Islet precursor cell (in vitro differentiated cells): ENCODE results near the gene RBFOX1.
A peak's percentile ranks its signal among the peaks of the same experiment; 100 is the strongest.

Source experiments
- DNase-seq: peaks from one replicate; pipeline ENCODE4 v3.0.0-alpha.2; 2018

Gene RBFOX1

DNA sequence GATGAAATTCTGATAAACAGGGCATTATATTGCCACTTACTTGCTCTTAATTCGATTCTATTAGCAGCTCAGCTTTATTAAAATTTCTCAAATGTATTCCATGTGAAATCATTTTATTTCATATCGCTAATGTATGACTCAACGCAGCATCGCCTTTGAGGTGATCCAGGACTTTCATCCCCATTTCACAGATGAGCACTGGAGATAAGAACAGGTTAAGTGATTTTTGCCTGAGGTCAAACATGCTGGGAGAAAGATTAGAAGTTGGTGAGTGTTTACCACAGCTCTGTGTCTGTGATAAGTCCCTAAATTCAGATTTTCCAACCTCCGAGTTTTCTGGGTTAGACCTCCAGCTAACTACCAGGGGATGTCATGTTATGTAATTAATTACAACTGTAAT, 43.6 kb downstream of the RBFOX1 start:
- no peak for DNase-seq

DNA sequence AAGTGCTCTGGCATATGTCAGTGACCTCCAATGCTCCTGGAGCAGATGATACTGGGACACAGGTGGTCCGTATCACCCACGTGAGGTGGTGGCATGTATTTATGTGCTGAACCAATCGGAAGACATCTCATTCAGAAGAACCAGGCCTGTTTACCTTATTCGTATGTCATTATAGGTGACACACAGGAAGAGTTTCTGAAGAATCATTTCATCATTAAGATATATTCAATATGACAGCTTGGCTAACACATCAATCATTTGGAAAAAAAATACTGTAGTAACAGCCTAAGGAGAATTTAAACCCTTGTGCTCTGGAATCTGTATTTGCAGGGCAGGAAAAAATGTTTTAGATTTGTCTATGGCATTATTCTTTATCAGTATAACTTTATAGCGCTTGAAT, 44.6 kb downstream of the RBFOX1 start:
- DNase-seq: no peak

DNA sequence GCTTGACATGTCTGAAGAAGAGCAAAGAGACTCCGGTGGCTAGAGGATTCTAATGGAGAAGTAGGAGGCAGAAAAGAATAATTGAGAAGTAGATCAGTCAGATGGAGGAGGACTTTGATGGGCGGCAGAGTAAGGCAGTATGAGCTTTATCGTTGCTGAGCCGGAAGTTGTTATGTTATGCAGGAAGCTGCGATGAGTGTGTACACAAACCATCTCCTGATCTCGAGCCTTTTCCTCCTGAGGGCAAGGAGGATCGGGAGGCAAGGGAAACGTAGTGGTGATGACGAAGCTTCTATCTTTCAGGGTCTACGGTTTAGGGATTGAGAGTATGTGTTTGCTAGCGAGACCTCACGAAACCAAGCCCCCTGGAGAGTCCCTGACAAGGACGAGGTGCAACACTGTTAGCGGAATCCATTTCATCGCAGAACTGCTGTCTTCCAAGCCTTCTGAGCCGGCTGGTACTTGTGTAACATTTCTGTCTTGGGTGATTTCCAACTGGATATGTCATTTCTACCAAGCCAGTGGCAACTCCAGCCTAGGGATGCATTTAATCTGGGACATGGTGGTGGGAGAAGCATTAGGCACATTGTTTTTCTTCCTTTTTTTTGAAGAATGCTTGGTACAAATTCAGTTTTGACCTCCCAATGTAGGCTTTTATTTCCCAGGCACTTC, 45.5 kb downstream of the RBFOX1 start:
- no peak for DNase-seq

DNA sequence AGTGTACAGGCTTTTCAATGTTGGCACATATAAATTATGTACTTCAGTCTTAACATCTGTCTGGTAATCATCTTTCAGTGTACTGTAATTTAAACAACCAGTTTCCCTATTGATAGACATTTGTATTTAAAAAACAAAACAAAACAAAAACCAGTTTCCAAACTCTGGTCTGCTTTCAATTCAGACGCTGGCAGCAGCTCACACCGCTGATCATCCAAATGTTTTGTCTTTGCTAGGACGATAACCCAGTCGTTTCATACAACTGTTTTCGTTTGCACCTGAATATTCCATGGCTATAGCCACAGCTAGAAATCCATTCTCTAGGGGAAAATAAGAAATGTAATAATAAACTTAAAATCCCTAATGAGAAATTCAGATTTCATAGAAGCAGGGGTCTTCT, 47.8 kb downstream of the RBFOX1 start:
- DNase-seq: no peak

DNA sequence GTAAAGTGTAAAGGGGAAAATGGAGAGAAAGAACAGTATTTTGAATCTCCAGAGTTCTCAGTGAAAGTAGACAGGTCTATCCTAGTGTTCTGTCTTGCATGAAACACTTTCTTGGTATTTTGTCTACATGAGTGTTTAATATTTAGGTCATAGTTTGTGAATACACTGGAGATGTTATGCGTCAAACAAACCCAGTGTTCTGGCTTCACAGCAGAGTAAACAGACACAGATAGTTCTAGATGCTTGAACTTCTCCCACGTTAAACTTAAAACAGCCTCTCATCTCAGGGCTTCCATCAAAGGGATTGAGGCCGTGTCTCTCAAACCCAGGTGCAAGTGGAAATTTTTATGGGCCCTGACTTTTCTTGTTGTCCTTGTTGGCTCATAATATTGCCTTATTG, 48.3 kb downstream of the RBFOX1 start:
- no peak for DNase-seq

DNA sequence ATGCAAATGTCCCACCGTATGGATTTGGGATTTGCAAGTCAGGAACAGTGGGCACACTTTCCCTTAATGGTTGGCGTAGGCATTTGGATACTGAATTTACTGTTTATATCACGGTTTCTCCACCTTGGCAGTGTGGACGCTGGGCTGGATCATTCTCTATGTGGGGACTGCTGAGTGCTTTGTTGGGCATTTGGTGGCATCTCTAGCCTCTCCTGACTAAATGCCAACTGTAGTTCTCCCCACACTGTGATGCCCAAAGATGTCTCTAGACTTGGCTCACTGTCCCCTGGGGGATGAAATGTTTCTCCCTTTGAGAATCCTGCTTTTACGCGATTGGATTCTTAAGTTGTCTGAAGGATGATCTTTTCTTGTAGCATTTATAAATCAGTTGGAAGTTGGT, 49.0 kb downstream of the RBFOX1 start:
- DNase-seq: no peak

DNA sequence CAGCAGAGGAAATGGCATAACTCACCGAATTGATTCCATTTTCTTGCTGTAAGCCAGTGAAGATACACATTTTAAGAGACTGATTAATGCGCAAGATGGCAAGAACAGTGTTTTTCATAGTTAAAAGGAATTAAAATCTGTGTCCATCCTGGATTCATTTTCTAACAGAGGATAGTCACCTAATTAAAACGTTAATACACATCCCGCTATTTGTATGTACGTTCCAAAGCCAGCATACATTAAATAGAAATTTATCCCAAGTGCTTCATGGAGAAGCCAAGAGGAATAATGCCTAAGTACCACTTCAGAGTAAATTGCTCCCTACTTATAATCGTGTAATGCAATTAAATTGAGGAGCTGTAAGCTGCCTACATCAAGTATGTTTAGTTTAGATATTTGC, 49.9 kb downstream of the RBFOX1 start:
- no peak for DNase-seq

DNA sequence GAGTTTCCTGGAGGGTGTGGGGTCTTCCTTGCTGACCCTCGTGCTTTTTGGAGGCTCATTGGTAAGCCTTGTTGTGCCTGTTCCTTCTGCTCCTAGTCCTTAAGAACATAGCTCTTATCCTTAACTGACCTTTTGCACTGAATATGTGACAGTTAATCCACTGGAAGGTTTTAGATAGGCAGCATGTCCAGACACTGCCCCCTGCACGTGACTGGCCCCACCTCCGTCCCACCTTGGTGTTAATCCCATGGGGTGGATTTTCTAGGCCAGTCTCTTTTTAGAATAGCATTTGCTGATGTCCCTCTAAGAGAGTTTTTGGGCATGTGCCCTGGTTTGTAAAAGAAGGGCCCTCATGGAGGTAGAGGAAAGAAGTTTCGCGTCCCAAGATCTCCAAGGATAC, 58.3 kb downstream of the RBFOX1 start:
- DNase-seq: peak; percentile 9

DNA sequence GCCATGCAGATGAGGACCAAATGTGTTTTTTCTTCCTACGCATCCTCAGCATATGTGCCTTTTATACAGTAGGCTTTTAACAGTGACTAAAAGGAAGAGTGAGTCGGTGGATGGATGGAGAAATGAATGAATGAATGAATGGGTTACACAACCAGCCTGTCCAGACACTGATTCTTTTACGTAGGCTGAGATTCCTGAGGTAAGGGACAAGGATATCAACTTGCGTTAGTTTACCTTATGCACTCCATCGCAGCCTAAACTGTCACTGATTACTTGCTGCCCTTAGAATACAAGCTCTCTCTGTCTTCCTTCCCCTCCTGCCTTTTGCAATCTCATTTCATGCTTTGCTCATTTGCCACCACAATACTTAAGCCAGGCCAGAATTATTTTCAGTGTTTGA, 59.0 kb downstream of the RBFOX1 start:
- DNase-seq: peak; percentile 4

DNA sequence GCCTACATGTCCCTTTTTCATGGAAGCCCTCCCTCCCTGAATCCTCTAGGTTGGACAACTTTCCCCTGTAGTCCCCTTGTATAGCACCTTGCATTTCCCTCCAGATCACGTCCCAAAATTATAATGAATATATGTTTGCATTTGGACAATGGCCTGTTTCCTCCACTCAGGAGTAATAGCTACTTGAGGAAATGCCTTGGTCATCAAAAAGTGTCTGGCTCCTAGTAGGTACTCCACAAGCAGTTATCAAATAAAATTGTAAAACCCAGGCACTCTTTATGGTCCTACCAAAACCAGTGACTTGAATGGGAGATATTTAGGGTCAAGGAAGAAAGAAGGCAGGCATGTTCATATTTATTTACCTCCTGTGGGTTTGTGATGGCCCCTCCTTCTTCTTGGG, 59.6 kb downstream of the RBFOX1 start:
- peak; percentile 2 for DNase-seq

DNA sequence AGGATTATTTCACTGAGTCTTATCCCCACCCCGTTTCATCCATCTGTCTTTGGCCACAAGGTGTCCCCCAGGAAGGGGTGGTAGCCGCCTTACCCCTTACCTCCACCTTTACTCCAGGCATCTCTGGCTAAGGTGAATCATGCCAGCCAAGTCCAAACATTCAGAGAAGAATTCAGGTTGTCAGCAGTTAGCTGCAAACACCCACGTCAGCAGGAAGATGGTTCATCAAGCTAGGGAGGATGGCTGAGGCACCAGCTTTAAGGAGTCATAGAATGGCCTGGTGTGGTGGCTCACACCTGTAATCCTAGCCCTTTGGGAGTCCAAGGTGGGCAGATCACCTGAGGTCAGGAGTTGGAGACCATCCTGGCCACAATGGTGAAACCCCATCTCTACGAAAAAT, 61.0 kb downstream of the RBFOX1 start:
- DNase-seq: no peak

DNA sequence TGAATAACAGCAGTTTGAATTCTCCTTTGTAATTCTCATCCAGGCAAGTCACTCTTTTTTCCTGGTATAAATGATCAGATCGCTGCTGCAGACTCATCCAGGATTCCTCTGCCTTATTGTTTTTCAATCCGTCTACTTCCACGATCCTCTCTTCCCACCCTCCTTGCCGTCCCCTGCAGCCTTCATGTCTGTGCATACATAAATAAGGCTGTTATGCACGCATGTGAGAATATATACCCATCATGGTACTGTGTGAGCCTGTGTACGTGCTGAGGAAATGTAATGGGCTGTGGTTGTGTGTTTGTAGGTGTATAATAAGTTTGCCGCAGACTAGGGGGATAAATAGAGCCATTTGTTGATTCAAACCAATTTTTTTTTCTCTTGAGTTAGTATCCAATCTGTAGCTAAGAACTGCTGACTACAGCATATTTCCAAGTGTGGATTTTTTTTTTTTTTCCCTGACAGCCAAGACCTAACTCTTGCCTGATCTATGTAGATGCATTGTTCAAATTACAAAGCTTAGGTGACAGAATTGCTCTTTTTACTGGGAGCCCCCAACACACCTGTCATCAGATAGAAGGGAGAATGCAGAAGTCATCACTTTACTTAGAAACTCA, 62.2 kb downstream of the RBFOX1 start:
- no peak for DNase-seq

DNA sequence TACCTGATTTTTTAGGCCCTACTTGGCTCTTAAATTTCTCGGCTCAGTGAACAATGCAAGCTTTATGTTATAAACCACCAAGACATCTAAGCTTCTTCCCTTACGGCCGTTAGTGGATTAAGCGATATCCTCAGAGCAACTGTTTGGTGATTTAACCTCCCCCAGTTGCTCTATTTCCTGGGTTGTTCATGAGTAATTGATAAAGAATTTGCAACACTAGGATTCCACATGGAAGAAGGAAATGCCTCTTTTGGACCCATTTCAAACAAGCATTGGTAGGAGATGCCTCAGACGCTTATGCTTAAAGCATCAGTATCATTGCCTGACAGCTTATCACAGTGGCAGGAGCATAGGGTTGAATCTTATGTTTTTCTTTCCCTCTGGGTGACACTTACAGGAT, 65.3 kb downstream of the RBFOX1 start:
- DNase-seq: no peak

DNA sequence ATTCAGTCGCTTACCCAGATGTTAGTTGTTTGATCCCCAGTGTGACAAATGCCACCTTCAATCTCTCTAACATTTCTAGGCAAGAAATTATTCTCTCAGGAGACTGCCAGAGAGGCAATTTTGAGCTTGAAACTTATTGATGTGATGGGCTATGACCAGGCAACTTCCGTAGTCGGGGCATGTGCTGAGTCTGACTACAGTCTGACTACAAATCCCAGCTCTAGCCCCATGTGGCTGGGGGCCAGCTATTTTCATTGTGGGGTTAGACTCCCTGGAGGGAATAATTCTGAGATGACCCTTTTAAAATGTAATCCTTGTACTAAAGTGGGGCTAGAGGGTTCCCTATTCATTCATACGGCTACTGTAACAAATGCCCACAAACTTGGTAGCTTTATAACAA, 65.9 kb downstream of the RBFOX1 start:
- no peak for DNase-seq

DNA sequence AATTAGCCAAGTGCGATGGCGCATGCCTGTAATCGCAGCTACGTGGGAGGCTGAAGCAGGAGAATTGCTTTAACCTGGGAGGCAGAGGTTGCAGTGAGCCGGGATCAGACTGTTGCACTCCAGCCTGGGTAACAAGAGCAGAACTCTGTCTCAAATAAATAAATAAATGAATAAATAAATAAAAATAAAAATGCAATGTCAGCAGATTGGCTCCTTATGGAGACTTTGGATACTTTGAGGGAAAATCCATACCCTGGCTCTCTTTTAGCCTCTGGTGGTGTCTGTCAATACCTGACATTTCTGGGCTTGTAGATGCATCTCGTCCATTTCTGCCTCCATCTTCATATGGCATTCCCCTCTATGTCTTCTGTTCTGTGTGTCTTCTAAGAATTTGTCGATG, 66.7 kb downstream of the RBFOX1 start:
- DNase-seq: no peak

DNA sequence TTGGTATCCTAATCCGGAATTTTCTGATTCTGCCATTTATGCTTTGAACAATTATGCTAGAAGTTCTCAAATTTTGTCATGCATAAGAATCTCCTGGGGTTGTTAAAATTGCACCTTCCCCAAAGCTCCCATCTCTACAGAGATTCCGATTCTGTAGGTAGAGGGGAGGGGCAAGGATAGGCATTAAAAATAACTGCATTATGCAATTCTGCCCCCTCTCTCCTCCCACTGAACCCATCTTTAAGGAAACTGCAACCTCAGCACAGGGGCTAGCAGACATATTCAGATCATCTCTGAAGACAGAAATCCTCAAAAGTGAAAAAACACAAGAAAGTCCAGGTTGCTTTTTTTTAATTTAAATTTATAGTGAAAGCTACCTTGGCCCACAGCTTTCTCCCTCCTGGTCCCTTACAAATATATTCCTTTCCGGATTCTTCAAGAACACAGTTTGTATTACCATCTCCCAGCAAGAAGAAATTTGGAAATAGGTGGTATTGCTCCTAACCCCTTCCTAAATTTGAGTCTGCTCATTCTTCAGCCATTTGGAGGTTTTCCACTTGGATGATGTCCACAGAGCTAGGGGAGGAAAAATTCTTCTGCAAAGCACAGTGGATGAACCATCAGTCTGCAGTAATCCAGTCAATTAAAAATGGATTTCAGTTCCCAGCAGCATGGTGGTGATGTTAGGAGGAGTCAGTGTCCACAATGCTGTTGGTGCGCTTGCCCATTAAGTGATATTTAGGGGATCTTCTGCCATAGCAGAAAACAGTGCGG, 67.7 kb downstream of the RBFOX1 start:
- no peak for DNase-seq

DNA sequence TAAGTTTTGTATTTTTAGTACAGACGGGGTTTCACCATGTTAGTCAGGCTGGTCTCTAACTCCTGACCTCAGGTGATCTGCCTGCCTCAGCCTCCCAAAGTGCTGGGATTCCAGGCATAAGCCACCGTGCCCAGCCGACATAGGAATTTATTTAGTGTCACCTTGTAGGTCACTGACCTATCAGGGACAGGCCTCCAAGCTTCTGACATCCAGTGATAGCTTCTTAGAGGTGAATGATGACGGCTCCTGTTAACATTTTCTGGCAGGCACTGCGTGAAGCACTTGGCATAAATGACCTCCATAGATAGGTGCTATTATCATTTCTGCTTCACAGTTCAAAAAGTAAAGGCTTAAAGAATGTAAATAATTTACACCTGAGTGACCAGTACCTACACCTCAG, 71.6 kb downstream of the RBFOX1 start:
- DNase-seq: no peak

DNA sequence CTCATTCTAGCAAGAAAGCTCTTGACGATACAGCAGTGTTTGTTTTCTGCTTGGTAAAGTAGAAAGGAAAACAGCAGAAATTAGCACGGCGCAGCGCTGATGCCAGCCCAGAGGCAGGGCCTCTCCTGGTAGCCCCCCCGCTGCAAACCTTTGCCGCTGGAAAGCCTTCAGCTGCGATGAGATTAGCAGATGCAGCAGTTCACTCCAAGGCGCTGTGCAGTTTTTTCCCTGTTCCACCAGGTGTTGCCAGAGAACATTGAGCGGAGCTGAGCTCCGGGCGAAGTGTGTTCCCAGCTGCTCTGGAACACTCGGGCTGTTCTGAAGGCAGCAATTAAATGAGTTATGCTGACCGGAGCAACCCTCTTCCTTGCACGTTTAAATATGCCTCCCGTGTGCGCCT, 72.5 kb downstream of the RBFOX1 start:
- DNase-seq: peak; percentile 81

DNA sequence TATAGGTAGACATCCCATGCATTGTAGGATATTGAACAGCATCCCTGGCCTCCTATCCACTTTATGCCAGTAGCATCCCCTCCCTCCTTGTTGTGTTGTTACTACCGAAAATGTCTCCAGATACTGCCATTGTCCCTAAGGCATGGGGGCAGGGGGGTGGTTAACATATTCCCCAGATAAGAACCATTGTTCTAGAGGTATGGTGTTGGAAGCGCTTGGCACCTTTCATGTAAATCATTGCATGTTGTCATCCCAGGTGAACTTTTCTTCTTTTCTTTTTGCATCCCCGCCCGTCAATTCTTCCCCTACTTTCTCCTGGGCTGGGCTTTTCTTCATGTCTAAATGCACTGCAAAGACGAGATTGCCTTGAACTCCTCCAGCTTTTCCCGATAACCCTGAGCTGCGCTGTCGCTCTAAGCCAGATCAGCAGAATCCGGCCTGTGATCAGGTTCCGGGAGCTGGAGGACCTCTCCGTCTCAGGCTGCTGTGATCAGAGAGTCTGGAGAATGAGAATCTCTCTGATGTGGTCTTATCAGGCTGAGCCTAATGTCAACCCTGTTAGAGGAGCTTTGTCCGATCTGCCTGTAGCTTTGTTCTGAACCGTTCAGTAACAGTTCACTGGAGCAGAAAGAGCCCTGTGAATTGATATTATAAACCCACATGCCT, 76.2 kb downstream of the RBFOX1 start:
- peak; percentile 55 for DNase-seq

DNA sequence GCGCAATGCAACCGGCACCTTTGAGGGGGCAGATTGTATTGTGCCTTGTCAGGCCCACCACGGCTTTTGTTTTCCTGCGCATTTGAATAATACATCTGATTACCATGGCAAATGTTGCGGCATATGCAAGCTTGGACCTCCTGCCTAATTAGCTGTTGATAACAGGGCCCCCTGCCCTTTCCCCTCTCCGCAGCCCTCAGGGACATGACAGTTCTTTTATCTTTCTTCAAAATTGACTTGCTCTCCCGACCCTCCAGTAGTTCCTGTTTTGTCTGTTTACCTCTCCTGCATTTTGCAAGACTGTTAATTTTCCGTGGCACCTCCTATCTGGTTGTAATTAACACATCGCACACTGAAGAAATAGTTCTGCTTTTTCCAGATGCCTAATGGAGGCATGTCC, 86.8 kb downstream of the RBFOX1 start:
- no peak for DNase-seq

DNA sequence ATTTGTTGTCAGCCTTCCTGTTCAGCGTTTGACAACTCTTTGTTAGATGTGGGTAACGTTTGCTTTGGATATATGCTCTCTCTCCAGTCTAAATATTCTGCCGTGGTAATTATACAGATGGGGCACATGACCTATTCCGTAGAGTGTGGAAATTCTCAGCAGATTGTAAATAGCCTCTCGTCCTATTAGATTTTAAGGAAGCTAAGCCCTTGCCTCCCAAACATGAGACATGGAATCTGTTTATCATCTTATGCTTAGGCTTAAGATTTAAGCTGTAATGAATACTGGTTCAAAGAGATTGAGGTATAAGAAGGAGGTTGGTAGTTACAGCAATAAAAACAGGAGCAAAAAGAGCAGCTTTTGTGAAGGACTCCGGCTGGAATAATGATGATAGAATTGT, 87.4 kb downstream of the RBFOX1 start:
- no peak for DNase-seq

DNA sequence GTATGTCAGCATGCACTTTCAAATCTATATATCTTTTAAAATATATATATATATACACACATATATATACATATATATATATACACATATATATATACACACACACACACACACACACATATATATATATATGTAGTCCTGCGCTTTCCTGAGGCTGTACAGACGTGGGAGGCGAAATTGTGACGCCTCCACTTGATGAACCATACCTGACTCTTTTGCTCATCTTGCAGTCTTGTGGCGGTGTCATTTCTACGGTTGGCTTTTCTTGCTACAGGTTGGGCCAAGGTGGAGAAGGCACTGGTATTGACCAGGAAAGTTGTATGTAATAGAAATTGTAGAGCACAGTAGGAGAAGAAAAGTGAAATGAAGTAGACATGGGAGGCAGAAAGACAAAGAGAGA, 88.2 kb downstream of the RBFOX1 start:
- no peak for DNase-seq

DNA sequence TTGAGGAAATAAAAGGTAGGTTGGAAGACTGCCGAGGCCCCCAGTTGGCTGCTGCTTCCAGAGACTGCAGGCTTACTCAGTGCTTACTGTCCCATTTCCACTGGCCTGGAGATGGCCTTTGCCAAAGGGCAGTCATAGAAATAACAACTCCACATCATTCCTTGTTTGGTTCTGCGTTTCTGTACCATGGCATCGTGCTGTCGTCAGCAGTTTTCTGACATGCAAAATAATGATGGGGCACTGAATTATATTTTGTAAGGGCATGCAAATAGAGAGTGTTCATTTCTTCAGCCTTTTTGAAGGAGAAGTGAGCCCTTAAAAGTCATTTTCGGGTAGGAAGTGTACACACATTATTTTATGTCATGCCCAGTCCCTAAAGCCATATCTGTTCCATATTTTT, 88.9 kb downstream of the RBFOX1 start:
- DNase-seq: no peak
